GM18502 (cell line): ENCODE results near the gene RNF186.
A peak's percentile ranks its signal among the peaks of the same experiment; 100 is the strongest.
"Not testable (repeated sequence)": the region's sequence is repeated elsewhere in the genome, so short reads cannot be mapped to it uniquely, and the experiment has no call there.

Experiments used
- ATAC-seq: cut with Tn5 transposase; IDR thresholded peaks from one replicate; pipeline ENCODE4 v1.9.1; 2021; ENCODE audit warnings: mild to moderate bottlenecking; ENCODE audit not compliant: unreplicated experiment, poor library complexity

Gene RNF186

DNA sequence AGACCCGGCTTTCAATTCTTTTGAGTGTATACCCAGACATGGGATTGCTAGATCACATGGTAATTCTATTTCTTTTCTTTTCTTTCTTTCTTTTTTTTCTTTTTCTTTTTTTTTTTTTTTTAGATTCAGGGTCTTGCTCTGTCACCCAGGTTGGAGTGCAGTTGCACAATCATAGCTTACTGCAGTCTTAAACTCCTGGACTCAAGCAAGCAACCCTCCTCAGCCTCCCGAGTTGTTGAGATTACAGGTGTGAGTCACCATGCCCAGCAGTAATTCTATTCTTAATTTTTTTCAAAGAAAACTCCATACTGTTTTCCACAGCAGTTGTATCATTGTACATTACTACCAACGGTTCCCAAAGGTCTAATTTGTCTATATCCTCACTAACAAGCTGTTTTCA, 13.5 kb upstream of the RNF186 start:
- no peak for ATAC-seq

DNA sequence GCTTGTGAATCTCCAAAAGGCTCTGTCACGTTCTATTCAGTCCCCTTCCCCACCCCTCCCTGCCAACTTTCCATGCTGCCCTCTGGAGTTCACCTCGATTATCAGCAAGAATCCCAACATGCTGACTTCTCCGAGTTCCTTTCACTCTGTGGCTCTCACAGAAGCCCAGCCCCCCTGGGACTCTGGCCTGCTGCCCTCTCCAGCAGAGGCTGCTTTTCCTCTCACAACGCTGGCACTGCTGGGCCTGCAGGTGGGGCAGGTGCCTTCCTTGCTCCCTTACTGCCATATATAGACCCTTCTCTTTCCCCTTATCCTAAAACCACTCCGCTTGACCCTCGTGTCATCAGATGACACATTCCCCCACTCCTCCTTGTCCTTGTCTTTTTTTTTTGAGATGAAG, 10.2 kb upstream of the RNF186 start:
- ATAC-seq: no peak

DNA sequence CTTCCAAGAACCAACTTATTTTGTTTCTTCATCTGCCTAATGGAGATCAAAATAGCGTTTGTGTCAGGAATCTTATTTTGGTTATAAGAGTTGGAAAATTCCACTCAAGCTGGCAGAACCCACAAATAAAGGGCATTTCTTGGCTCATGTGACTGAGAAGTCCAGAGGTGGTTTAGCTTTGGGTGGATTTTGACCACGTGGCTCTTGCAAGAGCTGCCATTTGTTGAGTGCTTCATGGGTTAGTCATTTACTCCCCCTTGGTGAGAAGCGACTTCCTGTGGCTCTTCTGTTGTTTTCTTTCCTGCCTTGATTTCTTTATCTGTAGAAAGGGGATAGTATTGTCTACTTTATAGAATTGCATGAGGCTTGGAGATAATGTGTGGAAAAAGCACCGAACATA, 9.5 kb upstream of the RNF186 start:
- no peak for ATAC-seq

- no peak for ATAC-seq
These were observed 9.0 kb upstream of the RNF186 start for GRCh38 chr1:19824036-19824435.

DNA sequence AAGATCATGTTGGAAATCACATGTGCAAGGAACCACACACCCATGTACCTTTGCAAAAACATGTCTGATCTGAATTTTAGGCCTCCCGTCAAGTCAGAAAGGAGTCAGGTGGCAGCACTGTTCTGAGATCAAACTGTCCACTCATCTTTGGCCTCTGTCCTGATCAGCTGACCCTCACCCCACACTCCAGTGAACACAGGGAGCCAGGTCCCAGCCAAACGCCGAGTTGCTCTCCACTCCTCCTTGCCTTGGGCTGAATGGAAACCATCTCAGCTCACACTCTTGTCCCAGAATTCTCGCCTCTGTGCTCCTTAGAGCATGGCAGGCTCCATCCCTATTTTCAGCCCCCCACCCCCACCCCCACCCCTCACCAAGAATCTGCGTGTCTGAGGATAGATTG, 4.6 kb upstream of the RNF186 start:
- no peak for ATAC-seq

- no peak for ATAC-seq
These were observed 3.2 kb upstream of the RNF186 start for GRCh38 chr1:19818324-19818723.

DNA sequence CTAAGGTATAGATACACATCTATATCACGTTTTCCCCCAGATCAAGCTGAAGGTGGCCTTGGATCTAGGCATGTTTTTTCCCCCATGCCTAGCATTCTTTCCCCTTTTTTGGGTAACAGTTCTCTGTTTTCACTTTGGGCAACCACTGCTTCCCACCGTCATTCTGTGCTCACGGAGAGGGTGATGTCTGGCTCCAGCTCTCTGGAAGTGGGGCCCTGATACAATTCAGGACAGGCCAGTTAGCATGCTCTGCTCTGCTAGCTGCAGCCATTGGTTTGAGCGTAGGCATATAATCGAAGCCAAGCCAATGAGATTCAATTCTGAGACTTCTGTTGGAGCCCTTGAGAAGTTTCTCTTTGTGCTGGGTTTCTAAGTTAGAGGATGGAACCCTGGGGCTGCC, 2.1 kb upstream of the RNF186 start:
- ATAC-seq: no peak

DNA sequence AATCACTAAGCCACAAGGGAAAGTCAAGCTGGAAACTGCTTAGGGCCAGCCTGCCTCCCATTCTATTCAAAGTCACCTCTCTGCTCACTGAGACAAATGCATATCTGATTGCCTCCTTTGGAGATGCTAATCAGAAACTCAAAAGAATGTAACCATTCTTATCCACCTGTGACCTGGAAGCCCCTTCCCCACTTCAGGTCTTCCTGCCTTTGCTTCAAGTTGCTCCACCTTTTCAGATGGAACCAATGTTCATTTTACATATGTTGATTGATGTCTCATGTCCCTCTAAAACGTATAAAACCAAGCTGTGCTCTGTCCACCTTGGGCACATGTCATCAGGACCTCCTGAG, 1.6 kb upstream of the RNF186 start:
- not testable (repeated sequence) for ATAC-seq

GRCh38 chr1:19815801-19816736, 986 bp upstream of the RNF186 start:
- ATAC-seq: no peak

DNA sequence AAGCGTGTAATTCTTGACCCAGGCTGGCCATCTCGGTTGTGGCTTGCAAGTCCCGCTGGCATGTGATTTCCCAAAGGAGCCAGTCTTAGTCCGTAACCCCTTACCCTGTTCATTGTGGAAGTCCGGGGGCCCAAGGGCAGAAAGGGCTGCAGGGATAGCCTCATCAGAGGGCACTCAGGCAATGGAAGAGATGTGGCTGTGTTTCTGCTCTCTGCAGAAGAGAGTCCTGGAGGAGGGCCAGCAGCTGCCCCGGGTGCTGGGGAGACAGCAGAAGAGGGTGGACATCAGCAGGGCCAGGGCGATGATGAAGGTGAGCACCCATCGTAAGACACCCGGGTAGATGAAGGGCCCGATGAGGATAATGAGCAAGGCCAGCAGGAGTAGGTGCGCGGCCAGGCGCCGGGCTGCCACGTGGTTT, 830 bp downstream of the RNF186 start:
- no peak for ATAC-seq

- no peak for ATAC-seq
These were observed 1.5 kb downstream of the RNF186 start for GRCh38 chr1:19813643-19813960.

- no peak for ATAC-seq
These were observed 2.0 kb downstream of the RNF186 start for GRCh38 chr1:19812875-19813642.

- ATAC-seq: no peak
These were observed 3.8 kb downstream of the RNF186 start for GRCh38 chr1:19811206-19811851.

- no peak for ATAC-seq
These were observed 5.9 kb downstream of the RNF186 start for GRCh38 chr1:19809044-19809750.

- ATAC-seq: no peak
These were observed 6.7 kb downstream of the RNF186 start for GRCh38 chr1:19808351-19808750.

DNA sequence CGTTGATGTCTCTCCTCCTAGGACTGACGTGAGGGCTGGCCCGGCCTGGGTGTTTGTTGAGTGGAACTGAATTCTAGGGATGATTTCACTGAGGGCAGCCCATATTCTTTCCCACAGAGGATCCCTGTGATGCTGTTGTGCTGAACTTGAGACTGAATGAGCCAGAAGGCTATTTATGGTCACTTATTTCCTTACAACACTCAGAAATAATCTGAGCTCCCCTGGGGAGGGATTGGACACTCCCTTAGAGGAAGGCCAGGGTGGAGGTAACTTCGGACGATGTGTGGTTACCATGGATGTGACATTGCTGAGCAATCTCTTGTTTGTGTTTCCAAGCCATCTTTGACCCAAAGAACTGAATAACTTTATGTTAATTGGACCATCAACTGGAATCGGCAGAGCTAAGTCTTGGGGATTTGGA, 10.2 kb downstream of the RNF186 start:
- ATAC-seq: no peak

DNA sequence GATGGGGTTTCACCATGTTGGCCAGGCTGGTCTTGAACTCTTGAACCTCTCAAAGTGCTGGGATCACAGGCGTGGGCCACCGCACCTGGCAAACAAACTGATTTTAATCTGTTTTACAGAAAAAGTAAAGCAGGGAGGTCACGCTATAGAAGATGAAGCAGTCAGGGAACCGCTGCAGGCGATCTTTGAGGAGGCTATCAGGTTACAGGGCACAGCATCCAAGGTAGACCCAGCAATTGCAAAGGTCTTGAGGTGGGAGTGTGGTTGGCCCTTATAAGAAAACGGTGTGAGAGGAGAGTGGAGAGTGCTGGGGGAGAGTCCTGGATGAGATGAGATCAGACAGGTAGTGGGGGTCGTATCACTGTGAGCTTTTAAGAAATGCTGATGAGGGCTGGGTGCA, 12.8 kb downstream of the RNF186 start:
- no peak for ATAC-seq

DNA sequence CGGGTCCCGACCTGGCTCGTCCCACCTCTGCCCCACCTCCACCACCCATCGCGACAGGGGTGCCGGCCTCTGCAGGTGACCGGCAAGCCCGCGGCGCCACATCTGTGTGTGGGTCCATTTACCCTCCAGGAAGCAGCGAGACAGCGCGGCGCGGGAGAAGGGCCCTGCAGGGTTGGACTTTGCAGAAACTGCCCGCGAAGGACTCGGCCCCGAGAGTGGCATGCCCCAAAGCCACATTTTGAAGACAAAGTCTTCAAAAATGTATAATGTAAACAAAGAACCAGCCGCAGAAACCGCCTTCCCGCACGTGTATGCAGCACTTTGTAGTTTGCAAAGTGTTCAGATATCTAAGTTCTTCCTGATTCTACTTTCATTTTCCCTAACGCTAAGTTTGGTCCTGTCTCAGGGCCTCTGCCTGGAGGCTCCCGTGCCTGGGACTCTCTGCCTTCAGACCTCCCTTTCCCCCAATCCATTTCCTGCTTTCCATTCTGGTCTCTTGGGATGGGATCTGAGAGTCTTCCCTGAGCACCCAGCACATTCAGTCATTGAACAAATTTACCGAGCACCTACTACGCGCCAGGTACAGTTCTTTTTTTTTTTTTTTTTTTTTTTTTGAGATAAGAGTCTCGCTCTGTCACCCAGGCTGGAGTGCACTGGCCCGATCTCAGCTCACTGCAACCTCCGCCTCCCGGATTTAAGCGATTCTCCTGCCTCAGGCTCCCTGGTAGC, 14.8 kb downstream of the RNF186 start:
- peak; percentile 53 for ATAC-seq

DNA sequence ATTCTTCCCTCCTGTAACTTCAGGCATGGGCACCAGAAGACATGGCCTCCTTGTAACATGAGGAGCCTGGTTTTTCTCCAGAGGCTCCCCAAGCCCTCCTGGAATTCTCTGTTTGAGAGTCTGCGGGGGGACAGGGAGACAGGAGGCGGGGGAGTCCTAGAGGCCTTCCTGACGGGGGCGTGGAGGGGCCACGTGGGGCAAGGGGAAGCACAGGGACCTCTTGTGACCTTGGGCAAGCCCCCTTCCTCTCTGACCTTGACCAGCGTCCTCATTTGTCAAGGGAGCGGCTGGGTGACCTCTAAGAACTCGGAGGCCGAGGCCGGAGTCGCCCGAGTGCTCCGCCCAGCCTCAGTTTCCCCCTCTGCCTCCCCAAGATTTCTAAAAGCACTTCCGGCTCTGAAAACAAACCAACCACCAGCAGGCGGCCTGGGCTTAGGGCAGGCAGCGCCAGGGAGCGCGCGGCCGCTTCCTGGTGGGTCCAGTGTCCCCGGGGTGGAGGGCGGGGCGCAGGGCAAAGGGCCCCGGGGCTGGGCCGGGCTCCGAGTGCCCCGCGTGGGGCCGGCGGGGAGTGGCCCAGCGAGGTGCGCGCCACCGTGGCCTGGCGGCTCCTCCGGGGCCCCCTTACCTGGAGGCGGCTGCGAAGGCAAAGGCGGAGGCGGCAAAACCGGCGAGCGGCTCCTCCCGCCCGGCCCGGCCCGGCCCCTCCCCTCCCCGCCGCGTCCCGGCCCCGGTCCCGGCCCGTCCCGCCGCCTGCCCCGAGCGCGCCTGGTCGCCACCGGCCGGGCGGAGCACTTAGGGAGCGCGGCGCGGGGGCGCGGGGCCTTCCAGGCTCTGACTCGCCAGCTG, 15.6 kb downstream of the RNF186 start, which contains the start of gene TMCO4:
TMCO4 (minus strand) TSS at position 687 of the 846 bp plus-strand sequence. CDS start 19,158 bp downstream, outside the sequence.
- peak; percentile 81 for ATAC-seq
